Hippocampal formation (tissue), 2 donors: ENCODE results near the gene MAP1LC3B.
"Not testable (repeated sequence)": the region's sequence is repeated elsewhere in the genome, so short reads cannot be mapped to it uniquely, and the experiment has no call there.

Experiments
- DNase-seq, 2 donors: peaks; one replicate each; lab custom pipeline; 2025; lab: John Stamatoyannopoulos, UW

The MAP1LC3B gene

GRCh38 chr16:87360862-87361610 is 31.1 kb upstream of the MAP1LC3B start:
- no peak for DNase-seq

- DNase-seq, result no peak
These were observed 30.1 kb upstream of the MAP1LC3B start for GRCh38 chr16:87361916-87362619.

DNA sequence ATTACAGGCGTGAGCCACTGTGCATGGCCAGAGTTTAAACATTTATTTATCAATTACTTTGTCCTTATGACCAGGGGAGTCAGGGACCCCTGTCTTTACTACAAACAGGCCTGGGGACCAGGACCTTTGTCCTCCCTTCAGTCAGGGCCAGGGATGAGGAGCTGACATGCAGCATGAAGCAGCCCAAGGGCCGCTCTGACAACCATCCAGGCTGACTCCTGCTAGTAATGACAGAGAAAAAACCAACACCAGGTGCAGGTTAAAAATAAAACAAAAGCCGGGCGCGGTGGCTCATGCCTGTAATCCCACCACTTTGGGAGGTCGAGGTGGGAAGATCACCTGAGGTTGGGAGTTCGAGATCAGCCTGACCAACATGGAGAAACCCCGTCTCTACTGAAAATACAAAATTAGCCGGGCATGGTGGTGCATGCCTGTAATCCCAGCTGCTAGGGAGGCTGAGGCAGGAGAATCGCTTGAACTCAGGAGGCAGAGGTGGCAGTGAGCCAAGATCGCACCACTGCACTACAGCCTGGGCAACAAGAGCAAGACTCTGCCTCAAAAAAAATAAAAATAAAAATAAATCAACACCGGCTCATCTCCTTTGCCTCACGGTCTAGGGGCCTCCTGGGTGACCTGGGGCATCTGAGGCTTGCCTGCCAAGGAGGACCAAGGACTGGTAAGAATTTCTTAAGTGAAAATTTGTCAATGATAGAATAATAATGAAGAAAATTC is 29.1 kb upstream of the MAP1LC3B start:
- DNase-seq, result not testable (repeated sequence)

- DNase-seq, result no peak
These were observed 28.2 kb upstream of the MAP1LC3B start for GRCh38 chr16:87363771-87364455.

DNA sequence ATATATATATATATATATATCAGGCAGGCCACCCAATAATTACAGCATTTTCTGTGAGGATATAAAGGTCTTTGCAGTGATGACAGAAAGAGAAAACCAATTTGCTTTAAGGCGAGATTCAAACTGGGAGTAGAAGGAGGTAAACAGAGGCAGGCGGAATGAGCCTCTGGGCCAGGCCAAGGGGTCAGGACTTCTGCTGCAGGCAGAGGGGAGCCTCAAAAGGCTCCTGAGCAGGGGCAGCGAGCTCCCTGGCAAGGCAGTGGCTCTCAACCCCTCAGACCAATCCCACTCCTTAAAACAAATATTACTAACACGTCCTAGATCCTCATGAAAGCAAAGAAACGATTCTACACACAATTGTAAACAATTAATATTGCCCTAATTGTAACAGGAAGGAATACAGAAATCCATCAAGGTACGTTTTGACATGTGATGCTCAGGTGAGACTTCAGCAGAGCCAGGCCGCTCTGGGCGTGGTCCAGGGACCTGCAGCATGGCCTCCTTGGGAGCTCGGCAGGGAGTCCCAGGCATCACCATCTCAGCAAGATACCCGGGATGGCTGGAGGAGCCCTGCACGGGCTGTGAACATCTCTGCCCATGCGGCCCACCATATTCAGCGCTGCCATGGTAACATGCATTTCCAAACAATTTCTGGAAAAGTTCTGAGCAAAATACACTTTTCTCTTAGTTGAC is 27.0 kb upstream of the MAP1LC3B start:
- DNase-seq, result no peak

DNA sequence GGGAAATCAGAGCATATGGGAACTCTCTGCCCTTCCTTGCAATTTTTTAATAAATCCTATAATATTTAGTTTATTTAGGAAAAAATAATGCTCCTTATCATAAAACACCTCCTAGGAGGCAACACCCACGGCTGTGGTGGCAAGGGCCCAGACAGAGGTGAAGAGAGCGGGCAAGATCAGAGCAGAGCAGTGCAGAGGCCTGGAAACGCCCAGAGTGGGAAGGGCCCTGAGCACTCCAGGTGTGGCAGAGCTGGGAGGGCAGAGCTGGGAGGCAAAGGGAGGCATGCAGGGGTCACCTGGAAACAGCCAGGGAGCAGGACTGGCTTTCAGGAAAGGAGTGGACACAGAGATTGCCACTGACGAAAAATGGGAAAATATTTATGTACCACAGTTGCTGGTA is 25.8 kb upstream of the MAP1LC3B start:
- no peak for DNase-seq

GRCh38 chr16:87366930-87367329 is 25.2 kb upstream of the MAP1LC3B start:
- no peak for DNase-seq

DNA sequence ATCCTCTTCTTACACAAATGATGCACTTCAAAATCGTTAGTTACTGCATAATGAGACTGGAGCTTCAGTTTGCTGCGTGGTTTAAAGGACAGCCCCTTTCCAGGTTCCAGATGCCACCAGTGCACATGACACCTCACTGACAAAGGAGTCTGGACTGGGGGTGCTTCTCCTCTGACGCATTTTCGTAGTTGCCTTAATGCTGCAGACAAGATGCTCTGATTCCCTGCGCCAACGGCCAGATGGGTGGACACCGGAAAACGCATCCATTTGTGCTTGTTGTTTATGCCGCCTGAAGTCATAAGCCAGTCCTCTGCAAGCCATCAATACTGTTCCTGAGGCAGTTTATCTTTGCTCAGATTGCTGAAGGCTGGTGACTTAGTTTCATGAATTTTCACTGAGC is 24.6 kb upstream of the MAP1LC3B start:
- no peak for DNase-seq

DNA sequence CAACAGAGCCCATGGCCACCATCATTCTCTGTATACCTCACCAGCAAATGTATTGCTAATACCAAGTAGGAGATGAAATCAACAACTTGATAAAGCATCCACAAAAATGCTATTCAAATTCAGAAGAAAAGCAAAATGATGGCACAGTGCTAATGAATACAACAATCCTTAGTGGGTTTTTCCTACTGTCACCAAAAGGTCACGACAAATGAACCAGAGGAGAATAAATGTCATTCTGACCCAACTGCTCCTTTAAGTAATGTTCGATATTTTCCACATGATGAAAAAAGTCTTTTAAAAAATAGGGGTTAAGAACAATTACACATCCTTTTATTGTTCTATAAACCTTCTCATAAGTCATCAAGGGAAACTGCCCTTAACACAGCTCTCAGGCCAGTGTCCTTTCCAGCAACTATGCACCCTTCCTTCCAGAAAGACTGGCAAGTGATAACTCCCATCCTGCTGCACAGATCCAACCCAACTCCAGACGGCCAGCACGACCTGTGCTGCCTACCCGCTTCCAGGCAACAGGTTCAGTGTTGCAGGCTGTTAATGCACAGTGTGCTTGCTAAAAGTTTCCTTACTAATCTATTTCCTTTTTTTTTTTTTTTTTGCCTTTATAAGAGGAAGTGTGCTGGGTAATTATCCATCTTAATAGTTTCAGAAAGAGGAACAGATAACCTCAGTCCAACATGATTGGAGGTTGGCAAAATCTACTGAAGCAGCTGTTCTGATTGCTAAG is 23.9 kb upstream of the MAP1LC3B start:
- no peak for DNase-seq

DNA sequence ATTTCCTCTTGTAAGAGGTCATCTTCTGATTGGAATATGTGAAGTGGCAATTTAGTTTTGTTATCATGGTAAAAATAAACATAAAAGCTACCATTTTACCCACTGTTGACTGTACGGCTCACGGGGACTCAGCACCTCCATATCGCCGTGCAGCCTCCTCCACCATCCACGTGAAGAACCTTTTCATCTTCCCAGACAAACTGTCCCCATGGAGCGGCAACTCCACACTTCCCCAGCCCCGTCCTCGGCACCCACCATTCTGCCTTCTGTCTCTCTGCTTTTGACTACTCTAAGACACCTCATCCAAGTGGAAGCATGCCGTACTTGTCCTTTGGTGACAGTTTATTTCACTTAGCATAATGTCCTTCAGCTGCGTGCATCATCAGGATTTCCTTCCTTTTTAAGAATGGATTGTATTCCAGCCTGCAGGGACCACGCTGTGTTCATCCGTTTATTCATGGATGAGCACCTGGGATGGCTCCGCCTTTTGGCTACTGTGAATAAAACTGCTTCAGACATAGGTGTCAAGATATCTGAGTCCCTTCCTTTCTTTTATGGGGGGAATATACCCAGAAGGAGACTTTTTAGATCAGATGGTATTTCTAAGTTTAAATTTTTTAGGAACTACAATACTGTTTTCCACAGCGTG is 22.9 kb upstream of the MAP1LC3B start:
- no peak for DNase-seq

- no peak for DNase-seq
These were observed 22.1 kb upstream of the MAP1LC3B start for GRCh38 chr16:87369796-87370719.

- no peak for DNase-seq
These were observed 20.8 kb upstream of the MAP1LC3B start for GRCh38 chr16:87371261-87371866.

GRCh38 chr16:87372305-87372704 is 19.8 kb upstream of the MAP1LC3B start:
- no peak for DNase-seq

GRCh38 chr16:87374313-87374712 is 17.8 kb upstream of the MAP1LC3B start:
- DNase-seq, result no peak

DNA sequence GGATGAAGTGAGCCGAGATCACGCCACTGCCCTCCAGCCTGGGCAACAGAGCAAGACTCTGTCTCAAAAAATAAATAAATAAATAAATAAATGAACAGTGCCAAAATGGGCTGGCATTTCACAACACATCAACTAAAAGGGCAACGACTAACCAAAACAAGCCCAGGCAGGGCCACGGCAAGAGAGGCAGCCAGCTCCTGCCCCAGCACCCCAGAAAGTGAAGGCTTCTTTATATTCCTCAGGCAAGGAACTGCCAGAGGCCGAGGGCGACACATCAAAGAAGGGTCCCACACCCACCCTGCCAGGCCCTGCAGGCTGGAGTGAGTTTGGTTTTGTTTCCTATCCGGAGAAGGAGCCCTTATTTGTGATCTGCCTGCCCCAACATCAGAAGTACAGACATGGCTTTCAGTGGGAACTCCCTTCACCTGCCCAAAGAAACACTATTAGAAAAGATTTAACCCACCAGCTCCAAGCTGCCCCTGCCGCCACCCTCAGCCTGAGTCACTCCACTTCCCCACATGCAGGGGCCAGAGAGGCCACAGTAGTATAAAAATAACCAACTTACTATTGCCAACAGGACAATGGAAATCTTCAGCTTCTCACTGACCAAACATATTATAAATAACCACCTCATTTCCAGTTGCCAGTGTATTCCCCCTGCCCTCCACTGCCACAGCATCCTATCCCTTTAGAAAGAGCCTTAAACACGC is 16.6 kb upstream of the MAP1LC3B start:
- no peak for DNase-seq

DNA sequence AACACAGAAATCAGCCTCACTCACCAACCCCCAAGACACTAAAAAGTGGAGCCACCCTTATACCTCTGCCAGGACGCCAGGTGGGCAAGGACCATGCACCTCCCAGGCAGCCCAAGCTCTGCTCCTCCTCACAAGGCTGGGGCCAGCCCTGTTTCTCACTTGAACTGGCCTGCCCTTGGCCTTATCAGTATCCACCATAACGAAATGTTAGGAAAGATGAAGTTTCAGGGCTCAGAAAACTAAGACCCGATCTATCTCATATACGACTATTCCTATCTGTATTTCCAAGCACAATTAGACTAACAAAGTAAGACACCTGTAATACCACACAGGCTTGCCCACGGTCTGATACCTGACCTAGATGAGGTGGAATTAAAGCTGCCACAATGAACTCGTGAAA is 15.5 kb upstream of the MAP1LC3B start:
- DNase-seq, result no peak

GRCh38 chr16:87379312-87379752 is 12.8 kb upstream of the MAP1LC3B start:
- not testable (repeated sequence) for DNase-seq

DNA sequence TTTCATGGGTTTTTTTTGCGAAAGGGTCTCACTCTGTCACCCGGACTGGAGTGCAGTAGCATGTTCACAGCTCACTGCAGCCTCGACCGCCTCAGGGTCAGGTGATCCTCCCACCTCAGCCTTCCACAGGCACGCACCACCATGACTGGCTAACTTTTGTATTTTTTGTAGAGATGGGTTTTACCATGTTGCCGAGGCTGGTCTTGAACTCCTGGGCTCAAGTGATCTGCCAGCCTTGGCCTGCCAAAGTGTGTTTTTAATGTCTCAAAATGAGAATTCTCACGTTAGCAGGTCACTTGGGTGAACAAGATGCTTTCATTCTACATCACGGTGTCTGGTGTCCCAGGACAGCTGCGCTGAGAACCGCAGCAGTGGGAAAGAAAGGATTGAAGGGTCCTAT is 11.7 kb upstream of the MAP1LC3B start:
- DNase-seq, result no peak
